PFSK-1 (cell line): ENCODE results near the gene KITLG.

Source experiments
- POLR2AphosphoS5 ChIP-seq: IDR thresholded peaks from 2 replicates; pipeline ENCODE4 v1.6.1; 2012; ENCODE audit warnings: low read depth, mild to moderate bottlenecking, control low read depth, low read length, moderate library complexity
- SIN3A ChIP-seq: IDR thresholded peaks from 2 replicates; pipeline ENCODE4 v1.6.1; 2012; ENCODE audit warnings: mild to moderate bottlenecking, low read length, moderate library complexity, borderline replicate concordance; ENCODE audit not compliant: insufficient read depth
- TAF1 ChIP-seq: IDR thresholded peaks from 2 replicates; pipeline ENCODE4 v1.6.1; 2012; ENCODE audit warnings: low read length, control low read depth, borderline replicate concordance; ENCODE audit not compliant: insufficient read depth
- TF ChIP-seq, protein P1 (sequence below), 2 experiments: IDR thresholded peaks; 2 replicates each; pipeline versions ENCODE4 v1.6.1 to v1.8.0; 2011 to 2012; ENCODE audit warnings: low read depth in 2 of 2, low read length in 2 of 2, control low read depth in 1 of 2, inconsistent platforms in 1 of 2, mild to moderate bottlenecking in 1 of 2, moderate library complexity in 1 of 2; ENCODE audit not compliant: insufficient read depth in 1 of 2

DNA sequence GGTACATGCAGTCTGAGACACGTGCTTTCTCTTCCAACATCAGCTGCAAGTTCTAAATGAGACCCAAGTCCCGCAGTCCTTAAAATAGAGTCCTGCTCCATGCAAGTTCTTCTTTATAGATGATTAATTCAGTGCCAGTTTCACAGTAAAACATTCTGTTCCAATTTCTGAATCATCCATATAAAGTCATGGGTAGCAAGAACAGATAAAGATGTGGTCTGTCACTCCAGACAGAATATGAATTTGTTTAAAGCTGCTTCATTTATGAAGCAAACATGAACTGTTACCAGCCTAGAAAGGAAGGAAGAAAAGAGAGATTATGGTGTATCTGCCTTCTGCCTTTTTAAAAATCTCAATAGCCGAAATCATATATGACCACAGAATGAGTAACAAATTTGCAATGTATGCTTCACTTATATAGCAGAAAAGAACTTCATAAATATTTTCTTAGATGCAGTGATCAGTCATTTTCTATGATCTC, 83.3 kb downstream of the KITLG start:
- TF ChIP-seq SIN3A (no peak), POLR2AphosphoS5 (no peak), TAF1 (no peak)
- TF ChIP-seq, protein P1, sequence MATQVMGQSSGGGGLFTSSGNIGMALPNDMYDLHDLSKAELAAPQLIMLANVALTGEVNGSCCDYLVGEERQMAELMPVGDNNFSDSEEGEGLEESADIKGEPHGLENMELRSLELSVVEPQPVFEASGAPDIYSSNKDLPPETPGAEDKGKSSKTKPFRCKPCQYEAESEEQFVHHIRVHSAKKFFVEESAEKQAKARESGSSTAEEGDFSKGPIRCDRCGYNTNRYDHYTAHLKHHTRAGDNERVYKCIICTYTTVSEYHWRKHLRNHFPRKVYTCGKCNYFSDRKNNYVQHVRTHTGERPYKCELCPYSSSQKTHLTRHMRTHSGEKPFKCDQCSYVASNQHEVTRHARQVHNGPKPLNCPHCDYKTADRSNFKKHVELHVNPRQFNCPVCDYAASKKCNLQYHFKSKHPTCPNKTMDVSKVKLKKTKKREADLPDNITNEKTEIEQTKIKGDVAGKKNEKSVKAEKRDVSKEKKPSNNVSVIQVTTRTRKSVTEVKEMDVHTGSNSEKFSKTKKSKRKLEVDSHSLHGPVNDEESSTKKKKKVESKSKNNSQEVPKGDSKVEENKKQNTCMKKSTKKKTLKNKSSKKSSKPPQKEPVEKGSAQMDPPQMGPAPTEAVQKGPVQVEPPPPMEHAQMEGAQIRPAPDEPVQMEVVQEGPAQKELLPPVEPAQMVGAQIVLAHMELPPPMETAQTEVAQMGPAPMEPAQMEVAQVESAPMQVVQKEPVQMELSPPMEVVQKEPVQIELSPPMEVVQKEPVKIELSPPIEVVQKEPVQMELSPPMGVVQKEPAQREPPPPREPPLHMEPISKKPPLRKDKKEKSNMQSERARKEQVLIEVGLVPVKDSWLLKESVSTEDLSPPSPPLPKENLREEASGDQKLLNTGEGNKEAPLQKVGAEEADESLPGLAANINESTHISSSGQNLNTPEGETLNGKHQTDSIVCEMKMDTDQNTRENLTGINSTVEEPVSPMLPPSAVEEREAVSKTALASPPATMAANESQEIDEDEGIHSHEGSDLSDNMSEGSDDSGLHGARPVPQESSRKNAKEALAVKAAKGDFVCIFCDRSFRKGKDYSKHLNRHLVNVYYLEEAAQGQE (IDR thresholded peaks at IDR 0.05; ENCODE audit: insufficient read depth in 1 of 2, low read depth in 2 of 2, low read length in 2 of 2) = no peak
